Measurements from ENCODE around the gene TEKT4.
"Not testable (repeated sequence)": the region's sequence is repeated elsewhere in the genome, so short reads cannot be mapped to it uniquely, and the experiment has no call there.

TEKT4 gene

DNA sequence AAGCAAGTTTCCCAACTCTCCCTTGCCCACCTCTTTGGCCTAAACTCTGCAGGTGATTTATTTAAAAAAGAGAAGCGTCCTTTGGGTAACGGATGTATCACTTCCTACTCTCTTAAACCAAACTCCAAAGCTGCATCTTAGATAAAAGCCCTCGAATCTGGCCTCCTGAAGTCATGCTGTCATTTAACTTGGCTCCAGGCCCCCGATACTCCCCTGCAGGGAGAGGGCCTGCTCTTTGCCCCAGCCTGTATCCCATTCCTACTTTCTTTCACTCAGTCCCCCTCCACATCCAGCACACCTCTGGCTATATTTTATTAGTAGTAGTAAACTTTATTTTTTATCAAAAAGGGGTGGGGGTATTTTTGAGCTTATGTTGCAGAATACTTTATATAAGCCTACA is 19.0 kb downstream of the TEKT4 start:
- no peak for DNase-seq

DNA sequence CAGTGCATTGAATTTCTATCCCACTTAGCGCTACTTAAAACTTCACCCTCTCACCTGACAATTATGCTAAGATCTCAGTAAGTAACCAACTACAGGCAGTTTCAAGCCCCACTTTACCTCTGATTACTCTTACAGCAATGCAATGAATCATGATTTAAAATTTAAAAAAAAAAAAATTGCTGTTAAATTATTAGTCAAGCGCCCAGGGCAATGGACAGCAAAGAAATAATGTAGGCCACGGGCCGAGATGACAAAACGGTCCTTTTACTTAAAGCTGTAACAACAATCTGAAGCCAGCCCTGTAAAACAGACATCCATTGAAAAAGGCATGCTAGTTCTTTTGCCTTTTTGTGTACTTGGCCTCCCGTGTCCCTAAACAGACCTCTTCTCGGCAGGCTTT is 24.0 kb downstream of the TEKT4 start:
- H3K4me3 ChIP-seq; H3K36me3 ChIP-seq; H3K27ac ChIP-seq; intact Hi-C loops (cut with DNase I; ENCODE audit: low total_unique reads); H3K27me3 ChIP-seq; DNase-seq; H3K9me3 ChIP-seq; H3K4me1 ChIP-seq: not testable (repeated sequence)

More for the DNA sequence above, 19.0 kb downstream of the TEKT4 start:
- Histone ChIP-seq H3K4me1 (no peaks in the 10 kb centered on the region), H3K27me3 (no peaks in the 10 kb centered on the region), H3K4me3 (no peak overlapping the region), H3K27ac (no peak overlapping the region), H3K9me3 (no peaks in the 10 kb centered on the region), H3K36me3 (no peaks in the 10 kb centered on the region)
- intact Hi-C loops (cut with DNase I; ENCODE audit: low total_unique reads) = no loop called here
- TF ChIP-seq, protein P1, sequence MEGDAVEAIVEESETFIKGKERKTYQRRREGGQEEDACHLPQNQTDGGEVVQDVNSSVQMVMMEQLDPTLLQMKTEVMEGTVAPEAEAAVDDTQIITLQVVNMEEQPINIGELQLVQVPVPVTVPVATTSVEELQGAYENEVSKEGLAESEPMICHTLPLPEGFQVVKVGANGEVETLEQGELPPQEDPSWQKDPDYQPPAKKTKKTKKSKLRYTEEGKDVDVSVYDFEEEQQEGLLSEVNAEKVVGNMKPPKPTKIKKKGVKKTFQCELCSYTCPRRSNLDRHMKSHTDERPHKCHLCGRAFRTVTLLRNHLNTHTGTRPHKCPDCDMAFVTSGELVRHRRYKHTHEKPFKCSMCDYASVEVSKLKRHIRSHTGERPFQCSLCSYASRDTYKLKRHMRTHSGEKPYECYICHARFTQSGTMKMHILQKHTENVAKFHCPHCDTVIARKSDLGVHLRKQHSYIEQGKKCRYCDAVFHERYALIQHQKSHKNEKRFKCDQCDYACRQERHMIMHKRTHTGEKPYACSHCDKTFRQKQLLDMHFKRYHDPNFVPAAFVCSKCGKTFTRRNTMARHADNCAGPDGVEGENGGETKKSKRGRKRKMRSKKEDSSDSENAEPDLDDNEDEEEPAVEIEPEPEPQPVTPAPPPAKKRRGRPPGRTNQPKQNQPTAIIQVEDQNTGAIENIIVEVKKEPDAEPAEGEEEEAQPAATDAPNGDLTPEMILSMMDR (IDR thresholded peaks at IDR 0.05) = no peak

DNA sequence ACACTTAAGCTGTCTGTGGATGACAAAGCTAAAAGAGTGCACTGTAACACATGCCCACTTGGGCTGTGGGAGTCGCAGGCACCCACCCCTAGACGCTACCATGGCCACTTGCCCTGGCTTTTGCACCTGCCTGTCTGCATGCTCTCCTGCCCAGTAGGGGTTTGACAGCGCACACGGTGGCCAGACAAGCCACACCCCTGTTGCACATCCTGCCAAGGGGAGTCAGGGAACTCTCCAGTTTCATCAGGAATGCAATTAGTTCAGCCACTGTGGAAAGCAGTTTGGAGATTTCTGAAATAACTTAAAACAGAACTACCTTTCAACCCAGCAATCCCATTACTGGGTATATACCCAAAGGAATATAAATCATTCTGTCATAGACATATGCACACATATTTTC is 35.7 kb downstream of the TEKT4 start:
- H3K27me3 ChIP-seq; intact Hi-C loops (cut with DNase I; ENCODE audit: low total_unique reads); H3K36me3 ChIP-seq; H3K4me3 ChIP-seq; H3K4me1 ChIP-seq; H3K9me3 ChIP-seq; H3K27ac ChIP-seq; DNase-seq: not testable (repeated sequence)

DNA sequence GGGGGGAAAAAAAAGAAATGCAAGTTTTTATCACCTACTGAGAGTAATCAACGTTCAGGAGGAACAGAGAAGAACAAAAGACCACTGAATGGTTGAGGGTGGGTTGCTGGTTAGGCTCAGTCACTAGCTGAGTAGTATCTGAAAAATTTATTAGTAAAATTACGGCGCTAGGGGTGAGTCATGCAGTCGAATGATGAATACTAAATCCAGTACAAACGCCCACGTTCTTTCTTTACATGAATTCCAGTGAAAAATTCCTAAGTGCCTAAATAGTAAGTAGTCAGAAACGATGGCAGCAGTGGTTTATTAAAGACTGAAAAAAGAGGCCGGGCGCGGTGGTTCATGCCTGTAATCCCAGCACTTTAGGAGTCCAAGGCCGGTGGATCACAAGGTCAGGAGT is 52.0 kb downstream of the TEKT4 start:
- intact Hi-C loops (cut with DNase I; ENCODE audit: low total_unique reads) = no loop called here

DNA sequence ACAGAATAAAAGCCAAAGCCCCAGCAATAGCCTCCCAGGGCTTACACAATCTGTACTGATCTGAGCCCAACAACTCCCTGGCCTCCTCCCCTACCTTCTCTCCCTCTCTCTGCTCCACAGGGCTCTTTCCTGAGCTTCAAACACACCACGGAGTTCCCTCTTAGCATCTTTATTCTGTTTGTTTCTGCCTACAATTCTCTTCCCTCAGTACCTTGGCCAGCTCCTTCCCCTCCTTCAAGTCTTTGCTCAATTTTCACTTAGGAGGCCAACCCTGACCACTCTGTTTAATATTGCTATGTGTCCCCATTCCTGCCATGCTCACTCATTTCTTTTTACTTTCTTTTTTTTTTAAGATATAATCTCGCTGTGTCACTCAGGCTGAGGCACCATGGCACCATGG is 53.8 kb downstream of the TEKT4 start:
- DNase-seq; intact Hi-C loops (cut with DNase I; ENCODE audit: low total_unique reads); H3K36me3 ChIP-seq; H3K27ac ChIP-seq; H3K4me1 ChIP-seq; H3K4me3 ChIP-seq; H3K9me3 ChIP-seq; H3K27me3 ChIP-seq: not testable (repeated sequence)

More for the DNA sequence above, 52.0 kb downstream of the TEKT4 start:
- H3K27ac ChIP-seq = no peak overlapping the region
- H3K9me3 ChIP-seq = peaks cover 0 to 9% (median 0%) of the 10 kb centered on the region in 3 donors
- TF ChIP-seq, protein P1 (IDR thresholded peaks at IDR 0.05) = no peak
- no peak for DNase-seq
- no peaks in the 10 kb centered on the region for H3K4me1 ChIP-seq
- H3K4me3 ChIP-seq = no peak overlapping the region
- H3K36me3 ChIP-seq = no peaks in the 10 kb centered on the region
- H3K27me3 ChIP-seq = no peaks in the 10 kb centered on the region

Data from tibial artery (tissue), 4 donors.